ENCODE data around the gene KRT38. TPM values are rescaled to one million over a fixed set of nuclear protein-coding genes. Genes with fewer than 3 reads are reported as not detected.

The KRT38 gene
- total RNA-seq, 2 experiments from 2014 or later, result not detected

DNA sequence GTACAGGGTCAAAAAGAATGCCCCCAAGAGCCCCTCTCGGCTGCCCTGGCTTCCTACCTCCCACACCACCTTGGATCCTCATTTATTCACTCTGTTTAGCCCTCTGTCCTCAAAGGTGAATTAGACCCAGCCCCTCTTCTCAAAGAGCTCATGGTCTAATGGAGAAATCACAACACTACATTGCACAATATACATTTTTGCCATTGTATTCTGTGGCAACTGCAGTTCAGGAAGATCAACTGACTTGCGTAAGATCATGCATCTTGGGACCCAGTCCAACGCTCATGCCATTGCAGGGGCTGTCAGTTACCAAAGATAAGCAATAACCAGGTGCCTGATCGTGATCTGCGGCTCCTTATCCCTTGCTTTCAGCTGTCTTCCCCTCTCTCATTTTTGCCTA, 1.4 kb downstream of the KRT38 start:
- TF ChIP-seq, protein P1, sequence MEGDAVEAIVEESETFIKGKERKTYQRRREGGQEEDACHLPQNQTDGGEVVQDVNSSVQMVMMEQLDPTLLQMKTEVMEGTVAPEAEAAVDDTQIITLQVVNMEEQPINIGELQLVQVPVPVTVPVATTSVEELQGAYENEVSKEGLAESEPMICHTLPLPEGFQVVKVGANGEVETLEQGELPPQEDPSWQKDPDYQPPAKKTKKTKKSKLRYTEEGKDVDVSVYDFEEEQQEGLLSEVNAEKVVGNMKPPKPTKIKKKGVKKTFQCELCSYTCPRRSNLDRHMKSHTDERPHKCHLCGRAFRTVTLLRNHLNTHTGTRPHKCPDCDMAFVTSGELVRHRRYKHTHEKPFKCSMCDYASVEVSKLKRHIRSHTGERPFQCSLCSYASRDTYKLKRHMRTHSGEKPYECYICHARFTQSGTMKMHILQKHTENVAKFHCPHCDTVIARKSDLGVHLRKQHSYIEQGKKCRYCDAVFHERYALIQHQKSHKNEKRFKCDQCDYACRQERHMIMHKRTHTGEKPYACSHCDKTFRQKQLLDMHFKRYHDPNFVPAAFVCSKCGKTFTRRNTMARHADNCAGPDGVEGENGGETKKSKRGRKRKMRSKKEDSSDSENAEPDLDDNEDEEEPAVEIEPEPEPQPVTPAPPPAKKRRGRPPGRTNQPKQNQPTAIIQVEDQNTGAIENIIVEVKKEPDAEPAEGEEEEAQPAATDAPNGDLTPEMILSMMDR (IDR thresholded peaks at IDR 0.05), result no peak
- Mint-ChIP-seq H3K27ac (no peak overlapping the region), H3K27me3 (peaks cover 2% of the 10 kb centered on the region), H3K4me1 (ENCODE audit: low read depth) (no peaks in the 10 kb centered on the region), H3K4me3 (no peak overlapping the region), H3K9me3 (no peaks in the 10 kb centered on the region), H3K36me3 (ENCODE audit: low read depth) (no peaks in the 10 kb centered on the region)
- no peak for ATAC-seq
- DNase-seq, result no peak
- intact Hi-C loops (cut with micrococcal nuclease), result no loop called here
- CTCF ChIA-PET, result no interaction called here
- POLR2A ChIA-PET, result no interaction called here

DNA sequence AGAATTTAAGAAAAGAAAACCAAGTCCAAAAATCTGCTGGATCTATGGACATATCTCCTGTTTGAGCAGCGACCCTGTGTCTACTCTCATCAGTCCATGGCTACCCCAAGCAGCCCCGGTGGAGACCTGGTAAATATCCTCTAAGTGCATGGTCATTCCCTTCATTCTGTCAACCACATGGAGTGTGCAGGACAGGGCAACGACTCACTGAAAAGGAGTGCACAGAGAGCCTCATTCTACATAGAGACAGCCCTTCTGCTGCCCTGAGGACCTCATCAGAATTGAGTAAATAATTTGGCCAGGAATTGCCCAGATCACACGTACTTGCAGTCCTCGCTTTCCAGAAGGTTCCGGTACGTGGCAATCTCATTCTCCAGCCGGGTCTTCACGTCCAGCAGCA, 3.0 kb downstream of the KRT38 start:
- Mint-ChIP-seq H3K36me3 (ENCODE audit: low read depth) (no peaks in the 10 kb centered on the region), H3K27me3 (no peaks in the 10 kb centered on the region), H3K4me1 (ENCODE audit: low read depth) (no peaks in the 10 kb centered on the region), H3K9me3 (no peaks in the 10 kb centered on the region), H3K4me3 (no peak overlapping the region), H3K27ac (no peak overlapping the region)
- intact Hi-C loops (cut with micrococcal nuclease), result no loop called here
- no peak for ATAC-seq
- CTCF ChIA-PET, result no interaction called here
- TF ChIP-seq, protein P1 (IDR thresholded peaks at IDR 0.05), result no peak
- POLR2A ChIA-PET, result no interaction called here
- DNase-seq, result no peak

DNA sequence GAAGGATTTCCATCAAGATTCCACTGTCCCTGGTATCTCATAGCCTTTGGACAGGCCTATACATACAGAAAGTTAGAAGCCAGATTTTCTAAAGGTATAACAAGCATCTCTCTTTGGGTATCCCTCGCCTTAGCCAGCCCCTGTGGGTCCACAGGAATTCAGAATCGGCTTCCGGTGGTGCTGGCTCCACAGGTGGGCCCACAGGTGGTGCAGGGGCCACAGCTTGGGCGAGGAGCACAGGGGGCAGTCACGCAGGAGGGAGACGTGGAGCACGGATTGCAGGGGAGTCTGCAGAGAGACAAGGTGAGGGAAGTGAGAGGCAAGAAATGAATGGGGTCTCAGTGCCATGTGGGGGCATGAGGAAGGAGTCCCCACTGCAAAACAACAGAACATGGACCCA, 3.5 kb downstream of the KRT38 start:
- H3K36me3 Mint-ChIP-seq (ENCODE audit: low read depth), result no peaks in the 10 kb centered on the region
- no peak for DNase-seq
- CTCF ChIA-PET, result no interaction called here
- POLR2A ChIA-PET, result no interaction called here
- ATAC-seq, result no peak
- TF ChIP-seq, protein P1 (IDR thresholded peaks at IDR 0.05), result no peak
- H3K4me3 Mint-ChIP-seq, result no peak overlapping the region
- H3K27me3 Mint-ChIP-seq, result no peaks in the 10 kb centered on the region
- no peak overlapping the region for H3K27ac Mint-ChIP-seq
- intact Hi-C loops (cut with micrococcal nuclease), result no loop called here
- no peaks in the 10 kb centered on the region for H3K9me3 Mint-ChIP-seq
- no peaks in the 10 kb centered on the region for H3K4me1 Mint-ChIP-seq (ENCODE audit: low read depth)

DNA sequence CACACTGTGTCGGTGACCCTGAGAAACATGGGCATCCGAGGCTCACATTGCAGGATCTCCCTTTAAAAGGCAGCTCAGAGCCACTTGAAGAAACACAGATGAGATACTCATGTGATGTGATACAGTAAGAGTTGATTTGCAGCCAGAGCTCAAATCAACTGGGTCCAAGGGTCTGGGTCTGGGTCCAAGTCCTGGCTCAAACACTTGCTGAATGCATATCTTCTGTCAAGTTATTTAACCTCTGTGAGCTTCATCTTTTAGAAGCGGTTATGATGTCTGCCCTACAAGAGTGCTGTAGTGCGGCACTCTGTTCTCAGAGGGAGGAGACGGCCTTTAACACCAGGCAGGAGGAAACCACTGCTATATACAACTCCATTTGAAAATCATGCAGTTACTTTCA, 6.4 kb downstream of the KRT38 start:
- no peaks in the 10 kb centered on the region for H3K4me1 Mint-ChIP-seq (ENCODE audit: low read depth)
- H3K9me3 Mint-ChIP-seq, result no peaks in the 10 kb centered on the region
- no peaks in the 10 kb centered on the region for H3K36me3 Mint-ChIP-seq (ENCODE audit: low read depth)
- ChIA-PET CTCF (interaction anchor here (0.9 to 2.2 kb wide), 2 partner anchors 13 to 229 kb away, joined by 3 to 6 read pairs; no protein-coding TSS in a partner anchor), POLR2A (no interaction called here)
- peaks cover 3% of the 10 kb centered on the region for H3K27me3 Mint-ChIP-seq
- intact Hi-C loops (cut with micrococcal nuclease), result no loop called here
- TF ChIP-seq, protein P1 (IDR thresholded peaks at IDR 0.05), result no peak
- no peak overlapping the region for H3K27ac Mint-ChIP-seq
- ATAC-seq, result no peak
- no peak for DNase-seq
- no peak overlapping the region for H3K4me3 Mint-ChIP-seq

DNA sequence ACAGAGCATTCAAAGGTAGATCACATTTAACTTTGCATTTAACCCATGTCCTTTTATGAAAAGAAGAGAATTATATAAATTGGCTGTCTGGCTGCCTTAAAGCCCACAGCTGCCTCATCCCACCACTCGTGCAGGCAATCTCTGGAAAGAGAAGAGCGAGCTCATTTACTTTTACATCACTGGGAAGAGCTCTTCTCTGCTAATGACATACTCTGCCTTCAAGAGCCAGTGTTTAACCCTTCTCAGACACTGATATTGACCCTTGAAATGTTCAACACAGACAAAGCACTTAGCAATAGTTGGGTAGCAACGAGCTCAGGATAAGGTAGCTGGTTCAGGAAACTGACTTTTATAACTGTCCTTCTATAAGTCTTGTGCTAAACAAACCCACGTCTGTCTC, 6.8 kb downstream of the KRT38 start:
- Mint-ChIP-seq H3K36me3 (ENCODE audit: low read depth) (no peaks in the 10 kb centered on the region), H3K4me3 (no peak overlapping the region), H3K27ac (no peak overlapping the region), H3K9me3 (no peaks in the 10 kb centered on the region), H3K4me1 (ENCODE audit: low read depth) (no peaks in the 10 kb centered on the region), H3K27me3 (peaks cover 3% of the 10 kb centered on the region)
- intact Hi-C loops (cut with micrococcal nuclease), result no loop called here
- ChIA-PET CTCF (interaction anchor here (0.9 to 2.2 kb wide), 2 partner anchors 14 to 229 kb away, joined by 3 to 6 read pairs; no protein-coding TSS in a partner anchor), POLR2A (interaction anchor here (1.1 kb wide), 1 partner anchor 26 kb away, joined by 3 read pairs; no protein-coding TSS in a partner anchor)
- ATAC-seq (no peak), DNase-seq (no peak)
- TF ChIP-seq, protein P1 (IDR thresholded peaks at IDR 0.05), result no peak

All from activated CD8-positive, alpha-beta T cell treated with anti-CD3 and anti-CD28 coated beads for 36 hours (primary cell).